ENCODE results near the gene RBM45. TPM values are rescaled to one million over a fixed set of nuclear protein-coding genes. Genes with fewer than 3 reads are reported as not detected.
A peak's percentile ranks its signal among the peaks of the same experiment; 100 is the strongest.

The RBM45 gene
- total RNA-seq, 1 experiment from 2014 or later, result 17.4 TPM

DNA sequence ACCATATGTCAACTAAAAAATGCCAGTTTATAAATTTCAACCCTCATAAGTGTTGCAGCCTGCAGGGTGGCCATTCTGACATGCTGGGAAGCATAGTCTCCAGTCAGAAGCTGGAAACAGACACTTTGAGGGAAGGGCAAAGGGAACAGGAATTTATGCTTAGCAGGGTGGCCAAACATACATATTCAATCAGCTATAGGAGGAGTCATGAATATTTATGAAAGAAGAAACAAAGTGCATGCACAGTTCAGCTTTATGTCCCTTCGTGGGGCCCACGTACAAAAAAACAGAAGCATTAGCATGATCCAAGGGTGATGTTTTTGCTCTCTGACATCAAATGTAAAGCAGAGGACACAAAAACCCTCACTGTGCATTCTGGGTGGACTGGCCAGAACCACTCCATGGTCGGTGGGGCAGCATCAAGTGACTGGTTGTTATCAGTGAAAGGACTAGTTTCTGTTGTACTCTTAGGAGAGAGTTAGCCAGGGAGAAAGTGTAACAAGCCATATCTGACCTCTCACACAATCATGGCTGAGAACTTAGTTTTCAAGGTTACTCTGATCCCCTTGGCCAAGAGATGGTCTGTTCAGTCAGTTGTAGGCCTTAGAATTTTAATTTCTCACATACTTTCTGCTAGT, 29.7 kb upstream of the RBM45 start:
- DNase-seq (ENCODE audit: low read depth in 1 of 2, low spot score in 2 of 2), result no peak
- H3K27me3 ChIP-seq (replicated peaks), result peaks cover 4% of the 10 kb centered on the region; the same call in 1 of the 2 replicates
- H3K27ac ChIP-seq, result no peak overlapping the region
- no peaks in the 10 kb centered on the region for H3K36me3 ChIP-seq
- H3K4me3 ChIP-seq, result no peak overlapping the region
- no peaks in the 10 kb centered on the region for H3K9me3 ChIP-seq (replicated peaks)
- no peaks in the 10 kb centered on the region for H3K4me1 ChIP-seq (replicated peaks)

DNA sequence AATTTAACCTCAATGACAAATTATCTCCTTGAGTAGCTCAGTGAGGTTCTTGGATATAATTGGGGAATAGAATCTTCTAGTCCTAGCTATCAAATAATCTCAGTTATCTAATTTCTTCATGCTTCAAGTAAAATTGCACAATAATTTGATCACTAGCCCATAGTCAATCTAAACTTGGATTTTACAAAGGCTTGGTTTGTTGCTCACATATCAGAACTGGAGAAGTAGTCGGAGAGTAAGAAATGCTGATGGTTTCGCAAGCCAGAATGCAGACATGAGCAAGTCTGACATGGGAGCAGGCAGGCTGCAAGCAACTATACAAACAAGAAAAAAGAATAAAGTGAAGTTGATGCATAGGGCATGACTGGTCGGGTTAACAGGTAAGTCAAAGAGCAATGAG, 28.0 kb upstream of the RBM45 start:
- Histone ChIP-seq H3K4me1 (replicated peaks) (no peaks in the 10 kb centered on the region), H3K36me3 (no peaks in the 10 kb centered on the region), H3K27me3 (replicated peaks) (peaks cover 4% of the 10 kb centered on the region; the same call in 1 of the 2 replicates), H3K27ac (no peak overlapping the region), H3K9me3 (replicated peaks) (no peaks in the 10 kb centered on the region), H3K4me3 (no peak overlapping the region)
- no peak for DNase-seq (ENCODE audit: low read depth in 1 of 2, low spot score in 2 of 2)

DNA sequence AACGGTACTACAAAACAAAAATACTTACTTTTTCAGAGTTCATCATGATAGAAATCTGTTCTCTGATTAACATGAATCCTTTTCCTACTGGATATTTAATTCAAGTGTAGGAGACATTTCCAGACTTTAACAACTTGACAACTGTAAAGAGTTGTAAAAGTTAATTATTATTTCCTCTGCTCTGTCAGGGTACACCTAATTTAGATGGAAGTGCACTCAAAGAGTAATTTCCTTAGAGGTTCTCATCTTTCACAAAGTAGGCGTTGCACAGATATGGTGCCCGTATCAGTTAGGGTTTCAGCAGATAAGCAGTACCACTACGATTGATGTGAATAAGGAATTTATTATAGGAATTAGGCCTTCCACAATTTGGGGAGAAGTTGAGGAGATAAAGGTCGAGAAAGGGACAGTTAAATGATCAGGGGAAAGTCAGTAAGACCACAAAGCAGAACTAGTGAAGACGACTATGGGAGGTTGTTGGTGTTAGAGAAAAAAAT, 23.4 kb upstream of the RBM45 start:
- H3K4me3 ChIP-seq, result no peak overlapping the region
- DNase-seq (ENCODE audit: low read depth in 1 of 2, low spot score in 2 of 2), result no peak
- H3K27me3 ChIP-seq (replicated peaks), result no peaks in the 10 kb centered on the region
- no peaks in the 10 kb centered on the region for H3K4me1 ChIP-seq (replicated peaks)
- no peaks in the 10 kb centered on the region for H3K9me3 ChIP-seq (replicated peaks)
- H3K27ac ChIP-seq, result no peak overlapping the region
- no peaks in the 10 kb centered on the region for H3K36me3 ChIP-seq

DNA sequence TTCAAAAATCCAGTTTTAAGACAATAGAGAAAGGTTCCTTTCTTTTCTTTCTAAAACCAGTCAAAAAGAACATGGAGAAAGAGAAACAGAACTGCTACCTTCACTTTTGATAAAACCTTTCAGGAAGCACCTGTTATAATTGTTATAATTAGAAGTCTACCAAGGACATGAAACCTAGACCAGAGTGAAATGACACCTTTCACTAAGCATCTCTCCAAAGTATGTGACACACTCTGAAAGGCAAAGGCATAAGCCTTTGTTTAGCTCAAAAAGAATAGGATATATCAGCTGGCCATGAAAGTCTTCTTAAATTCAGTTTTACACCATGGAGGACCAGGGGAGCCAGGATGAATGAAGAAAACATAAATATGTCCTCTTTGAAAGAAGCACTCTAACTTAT, 18.8 kb upstream of the RBM45 start:
- Histone ChIP-seq H3K4me1 (replicated peaks) (no peaks in the 10 kb centered on the region), H3K36me3 (no peaks in the 10 kb centered on the region), H3K4me3 (no peak overlapping the region), H3K9me3 (replicated peaks) (no peaks in the 10 kb centered on the region), H3K27ac (no peak overlapping the region), H3K27me3 (replicated peaks) (no peaks in the 10 kb centered on the region)
- no peak for DNase-seq (ENCODE audit: low read depth in 1 of 2, low spot score in 2 of 2)

DNA sequence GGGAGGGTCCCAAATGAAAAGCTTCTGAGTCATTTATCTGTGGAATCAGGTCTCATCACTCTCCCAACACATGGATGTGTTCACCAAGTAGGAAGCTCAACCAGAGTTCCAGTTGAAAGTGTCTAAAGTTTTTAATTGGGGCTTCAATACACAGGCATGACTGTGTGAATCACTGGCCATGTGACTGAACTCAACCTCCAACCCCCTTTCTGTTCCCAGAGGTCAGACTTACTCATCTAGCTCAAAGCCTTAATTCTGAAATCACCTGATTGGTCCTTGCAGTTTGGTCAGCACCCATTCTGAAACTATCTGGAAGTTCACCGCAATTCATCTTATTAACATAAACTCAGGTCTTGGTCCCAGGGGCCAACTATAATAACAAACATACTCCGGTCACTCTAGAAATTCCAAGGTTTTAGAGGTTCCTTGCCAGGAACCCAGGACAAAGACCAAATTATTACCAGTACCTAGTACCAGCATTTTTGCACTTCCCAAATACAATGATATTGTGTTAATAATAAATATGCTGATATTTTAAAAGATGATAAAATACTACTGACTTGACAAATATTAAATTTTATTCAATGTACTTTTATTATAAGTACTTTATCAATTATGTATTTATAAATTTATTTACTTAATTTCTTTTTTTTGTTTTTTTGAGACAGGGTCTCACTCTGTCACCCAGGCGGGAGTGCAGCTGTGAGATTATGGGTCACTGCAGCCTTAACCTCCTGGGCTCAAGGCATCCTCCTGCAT, 10.7 kb upstream of the RBM45 start:
- H3K36me3 ChIP-seq, result no peaks in the 10 kb centered on the region
- H3K4me3 ChIP-seq, result no peak overlapping the region
- no peak for DNase-seq (ENCODE audit: low read depth in 1 of 2, low spot score in 2 of 2)
- no peaks in the 10 kb centered on the region for H3K4me1 ChIP-seq (replicated peaks)
- H3K9me3 ChIP-seq (replicated peaks), result no peaks in the 10 kb centered on the region
- no peaks in the 10 kb centered on the region; the same call in 1 of the 2 replicates for H3K27me3 ChIP-seq (replicated peaks)
- H3K27ac ChIP-seq, result no peak overlapping the region

DNA sequence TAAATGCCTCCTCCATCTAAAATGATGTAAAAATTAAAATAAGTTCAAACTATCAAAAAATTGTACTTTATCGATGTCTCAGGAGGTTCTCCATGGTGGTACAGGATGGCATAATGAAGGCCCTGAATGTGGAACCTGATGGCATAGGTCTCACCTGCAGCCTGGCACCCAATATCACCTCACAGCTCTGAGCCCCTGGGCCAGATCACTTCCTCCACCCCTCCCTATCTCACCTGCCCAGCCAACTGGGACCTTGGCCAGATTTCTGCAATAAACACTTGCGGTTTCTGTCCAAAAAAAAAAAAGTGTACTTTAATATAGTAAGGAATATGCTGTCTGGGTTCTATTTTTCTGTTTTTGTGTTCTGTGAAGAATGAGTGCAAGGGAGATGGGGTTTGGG, 6.7 kb upstream of the RBM45 start:
- H3K4me1 ChIP-seq (replicated peaks), result no peaks in the 10 kb centered on the region
- no peak overlapping the region for H3K27ac ChIP-seq
- DNase-seq (ENCODE audit: low read depth in 1 of 2, low spot score in 2 of 2), result no peak
- H3K9me3 ChIP-seq (replicated peaks), result no peaks in the 10 kb centered on the region
- no peaks in the 10 kb centered on the region for H3K36me3 ChIP-seq
- no peak overlapping the region for H3K4me3 ChIP-seq
- no peaks in the 10 kb centered on the region; the same call in 1 of the 2 replicates for H3K27me3 ChIP-seq (replicated peaks)

DNA sequence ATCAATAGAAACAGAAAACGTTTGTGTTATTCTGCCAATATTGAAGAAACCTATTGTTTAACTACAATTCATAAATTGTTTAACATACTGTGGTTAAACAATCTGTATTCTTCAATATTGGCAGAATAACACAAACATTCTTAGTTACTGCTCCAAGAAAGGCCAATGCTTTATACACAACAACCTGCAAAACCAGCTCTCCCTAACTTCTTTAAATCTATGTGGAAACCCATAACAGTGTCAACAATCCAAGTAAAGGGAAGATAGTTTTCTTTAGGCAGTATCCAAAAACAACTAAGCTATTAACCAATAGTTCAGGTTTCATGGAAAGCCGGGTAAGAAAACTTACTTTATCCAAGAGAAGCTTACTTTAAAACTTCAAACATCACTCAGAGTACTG, 6.2 kb upstream of the RBM45 start:
- no peaks in the 10 kb centered on the region; the same call in 1 of the 2 replicates for H3K27me3 ChIP-seq (replicated peaks)
- H3K4me3 ChIP-seq, result no peak overlapping the region
- no peaks in the 10 kb centered on the region for H3K9me3 ChIP-seq (replicated peaks)
- H3K4me1 ChIP-seq (replicated peaks), result no peaks in the 10 kb centered on the region
- no peak for DNase-seq (ENCODE audit: low read depth in 1 of 2, low spot score in 2 of 2)
- H3K27ac ChIP-seq, result no peak overlapping the region
- no peaks in the 10 kb centered on the region for H3K36me3 ChIP-seq

DNA sequence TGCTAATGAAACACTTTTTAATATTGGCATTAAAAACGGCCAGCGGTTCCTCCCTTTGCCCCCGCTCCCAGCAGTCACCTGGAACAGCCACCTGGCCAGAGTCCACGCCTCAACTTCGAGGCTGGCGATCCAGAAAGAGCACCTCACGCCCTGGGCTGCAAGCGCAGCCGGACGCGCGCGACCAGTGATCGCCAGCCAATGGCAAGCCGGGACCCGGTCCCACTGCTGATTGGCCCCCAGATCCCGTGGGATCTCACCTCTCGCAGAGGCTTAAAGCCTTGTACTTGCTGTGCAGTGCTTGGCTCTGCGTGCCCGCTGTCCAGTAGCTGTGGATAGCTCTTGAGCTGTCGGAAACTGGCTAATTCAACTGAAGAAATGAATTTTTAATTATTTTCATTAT, 4.1 kb upstream of the RBM45 start:
- Histone ChIP-seq H3K4me3 (no peak overlapping the region), H3K9me3 (replicated peaks) (no peaks in the 10 kb centered on the region), H3K4me1 (replicated peaks) (peaks cover 1% of the 10 kb centered on the region; the same call in 1 of the 2 replicates), H3K36me3 (no peaks in the 10 kb centered on the region), H3K27ac (no peak overlapping the region), H3K27me3 (replicated peaks) (no peaks in the 10 kb centered on the region; the same call in 1 of the 2 replicates)
- DNase-seq (ENCODE audit: low read depth in 1 of 2, low spot score in 2 of 2), result no peak

DNA sequence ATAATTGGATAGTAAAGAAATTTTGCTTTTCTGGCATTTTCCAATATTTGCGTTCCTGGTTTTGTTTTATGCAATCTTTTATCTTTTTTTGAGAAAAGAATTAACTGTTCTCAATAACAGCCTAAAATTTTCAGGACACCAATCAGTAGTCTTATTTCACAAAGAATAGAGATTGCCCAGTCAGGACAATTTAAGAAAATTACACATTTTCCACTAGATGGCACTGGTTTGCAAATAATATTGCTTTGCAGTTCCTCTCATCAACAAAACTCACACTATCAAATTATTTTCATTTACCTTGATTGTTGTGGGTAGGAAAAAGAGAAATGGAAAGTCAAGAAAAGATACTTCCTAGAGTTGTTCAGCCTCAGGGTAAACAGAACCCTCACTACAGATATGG, 2.4 kb upstream of the RBM45 start:
- Histone ChIP-seq H3K27ac (no peak overlapping the region), H3K4me3 (no peak overlapping the region), H3K27me3 (replicated peaks) (no peaks in the 10 kb centered on the region; the same call in 1 of the 2 replicates), H3K4me1 (replicated peaks) (peaks cover 6% of the 10 kb centered on the region; the same call in 1 of the 2 replicates), H3K9me3 (replicated peaks) (no peaks in the 10 kb centered on the region), H3K36me3 (no peaks in the 10 kb centered on the region)
- DNase-seq (ENCODE audit: low read depth in 1 of 2, low spot score in 2 of 2), result peak in 1 of 2 experiments; percentile 20

DNA sequence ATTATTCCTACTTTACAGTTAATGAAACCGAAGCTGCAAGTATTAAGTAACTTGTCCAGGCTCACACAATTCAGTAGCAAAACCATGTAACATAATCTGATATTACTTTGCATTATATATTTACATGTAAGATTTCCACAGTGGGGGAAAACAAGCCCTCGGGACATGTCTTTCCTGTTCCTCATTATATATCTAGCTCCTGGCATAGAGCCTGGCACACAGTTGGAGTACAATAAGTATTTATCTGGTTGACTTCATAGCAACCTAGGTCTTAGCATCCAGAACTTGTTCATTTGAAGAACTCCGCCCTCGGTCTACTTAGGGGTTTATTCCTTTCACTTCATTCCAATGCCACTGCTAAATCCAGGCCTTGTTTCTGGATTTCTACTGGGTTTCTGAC, 1.6 kb upstream of the RBM45 start:
- Histone ChIP-seq H3K4me1 (replicated peaks) (peaks cover 6% of the 10 kb centered on the region; the same call in 1 of the 2 replicates), H3K36me3 (no peaks in the 10 kb centered on the region), H3K9me3 (replicated peaks) (no peaks in the 10 kb centered on the region), H3K27me3 (replicated peaks) (no peaks in the 10 kb centered on the region; the same call in 1 of the 2 replicates), H3K4me3 (no peak overlapping the region), H3K27ac (no peak overlapping the region)
- no peak for DNase-seq (ENCODE audit: low read depth in 1 of 2, low spot score in 2 of 2)

DNA sequence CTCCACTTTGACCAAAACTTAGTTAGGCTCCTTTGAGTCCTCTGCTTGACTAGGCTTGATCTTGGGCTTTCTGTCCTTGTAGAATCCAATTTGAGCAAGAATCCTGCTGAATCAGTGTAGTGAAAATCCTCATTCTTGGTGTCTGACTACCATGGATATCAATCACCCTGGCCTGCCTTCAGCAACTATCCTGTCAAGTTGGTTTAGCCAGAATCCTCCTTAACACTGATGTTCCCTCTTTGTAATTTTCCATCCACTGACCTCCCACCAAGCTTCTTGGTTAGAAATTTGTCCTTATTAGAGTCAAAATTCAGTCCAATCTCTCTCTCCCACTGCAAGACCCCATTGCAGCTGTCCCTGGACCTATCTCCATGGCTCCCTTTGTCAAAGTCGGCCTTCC, 494 bp upstream of the RBM45 start:
- Histone ChIP-seq H3K4me1 (replicated peaks) (peaks cover 6% of the 10 kb centered on the region; the same call in 1 of the 2 replicates), H3K4me3 (peak overlapping the region; percentile 68), H3K36me3 (no peaks in the 10 kb centered on the region), H3K9me3 (replicated peaks) (no peaks in the 10 kb centered on the region), H3K27ac (no peak overlapping the region), H3K27me3 (replicated peaks) (no peaks in the 10 kb centered on the region)
- no peak for DNase-seq (ENCODE audit: low read depth in 1 of 2, low spot score in 2 of 2)

DNA sequence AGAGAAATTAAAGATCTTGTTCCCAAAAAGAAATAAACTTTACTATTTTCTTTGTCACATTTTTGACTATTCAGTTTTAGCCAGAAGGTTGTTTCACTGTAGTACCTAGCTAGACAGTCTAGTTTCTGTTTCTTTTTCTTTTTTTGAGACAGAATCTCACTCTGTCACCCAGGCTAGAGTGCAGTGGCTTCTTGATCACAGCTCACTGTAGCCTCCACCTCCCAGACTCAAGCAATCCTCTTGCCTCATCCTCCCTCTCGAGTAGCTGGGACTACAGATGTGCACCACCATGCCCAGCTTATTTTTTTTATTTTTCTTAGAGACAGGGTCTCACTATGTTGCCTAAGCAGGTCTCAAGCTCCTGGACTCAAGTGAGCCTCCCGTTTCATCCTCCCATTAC, 2.2 kb downstream of the RBM45 start:
- Histone ChIP-seq H3K36me3 (peaks cover 9% of the 10 kb centered on the region; the same call in 1 of the 2 replicates), H3K27me3 (replicated peaks) (no peaks in the 10 kb centered on the region), H3K9me3 (replicated peaks) (no peaks in the 10 kb centered on the region), H3K4me3 (no peak overlapping the region), H3K27ac (no peak overlapping the region), H3K4me1 (replicated peaks) (peaks cover 6% of the 10 kb centered on the region; the same call in 1 of the 2 replicates)
- no peak for DNase-seq (ENCODE audit: low read depth in 1 of 2, low spot score in 2 of 2)

DNA sequence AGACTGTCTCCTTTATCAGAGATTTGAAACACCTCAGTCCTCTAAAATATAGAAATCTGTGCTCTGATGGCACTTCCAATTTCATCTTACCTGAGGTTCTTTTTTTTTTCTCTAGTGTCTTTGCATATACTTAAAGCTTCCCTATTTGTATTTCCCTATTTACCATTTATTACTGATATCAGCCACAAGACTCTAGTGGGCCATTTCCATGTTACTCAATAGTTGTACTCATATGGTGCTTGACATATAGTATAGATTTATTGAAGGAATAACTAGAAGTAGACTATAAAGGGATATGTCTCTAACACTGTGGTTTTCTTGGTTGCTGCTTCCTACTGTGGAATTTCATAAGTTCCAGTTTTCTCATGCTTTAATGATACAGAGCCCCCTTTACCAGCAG, 3.0 kb downstream of the RBM45 start:
- Histone ChIP-seq H3K27ac (no peak overlapping the region), H3K9me3 (replicated peaks) (no peaks in the 10 kb centered on the region), H3K4me3 (no peak overlapping the region), H3K27me3 (replicated peaks) (no peaks in the 10 kb centered on the region), H3K4me1 (replicated peaks) (peaks cover 6% of the 10 kb centered on the region; the same call in 1 of the 2 replicates), H3K36me3 (peaks cover 17% of the 10 kb centered on the region)
- DNase-seq (ENCODE audit: low read depth in 1 of 2, low spot score in 2 of 2), result no peak

DNA sequence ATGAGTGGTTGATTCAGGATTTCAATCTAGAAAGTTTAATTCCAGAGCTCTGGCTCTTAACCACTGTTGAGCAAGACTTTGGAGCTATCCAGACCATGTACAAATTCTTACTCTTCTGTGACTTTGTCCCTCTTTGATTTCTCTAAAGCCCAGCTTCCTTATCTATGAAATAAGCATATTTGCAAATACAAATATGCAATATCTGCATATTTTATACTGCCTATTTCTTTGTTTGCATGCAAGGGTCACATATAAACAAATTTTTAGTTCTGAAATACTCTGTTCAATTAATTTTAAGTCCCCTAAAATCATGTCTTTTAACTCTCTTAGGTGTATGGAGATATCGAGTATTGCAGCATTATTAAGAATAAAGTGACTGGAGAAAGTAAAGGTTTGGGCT, 5.5 kb downstream of the RBM45 start:
- Histone ChIP-seq H3K36me3 (peaks cover 34% of the 10 kb centered on the region), H3K9me3 (replicated peaks) (no peaks in the 10 kb centered on the region), H3K4me1 (replicated peaks) (peaks cover 6% of the 10 kb centered on the region; the same call in 1 of the 2 replicates), H3K27me3 (replicated peaks) (no peaks in the 10 kb centered on the region), H3K27ac (no peak overlapping the region), H3K4me3 (no peak overlapping the region)
- no peak for DNase-seq (ENCODE audit: low read depth in 1 of 2, low spot score in 2 of 2)
